ENCODE data around the gene CMKLR1.

CMKLR1 gene

DNA sequence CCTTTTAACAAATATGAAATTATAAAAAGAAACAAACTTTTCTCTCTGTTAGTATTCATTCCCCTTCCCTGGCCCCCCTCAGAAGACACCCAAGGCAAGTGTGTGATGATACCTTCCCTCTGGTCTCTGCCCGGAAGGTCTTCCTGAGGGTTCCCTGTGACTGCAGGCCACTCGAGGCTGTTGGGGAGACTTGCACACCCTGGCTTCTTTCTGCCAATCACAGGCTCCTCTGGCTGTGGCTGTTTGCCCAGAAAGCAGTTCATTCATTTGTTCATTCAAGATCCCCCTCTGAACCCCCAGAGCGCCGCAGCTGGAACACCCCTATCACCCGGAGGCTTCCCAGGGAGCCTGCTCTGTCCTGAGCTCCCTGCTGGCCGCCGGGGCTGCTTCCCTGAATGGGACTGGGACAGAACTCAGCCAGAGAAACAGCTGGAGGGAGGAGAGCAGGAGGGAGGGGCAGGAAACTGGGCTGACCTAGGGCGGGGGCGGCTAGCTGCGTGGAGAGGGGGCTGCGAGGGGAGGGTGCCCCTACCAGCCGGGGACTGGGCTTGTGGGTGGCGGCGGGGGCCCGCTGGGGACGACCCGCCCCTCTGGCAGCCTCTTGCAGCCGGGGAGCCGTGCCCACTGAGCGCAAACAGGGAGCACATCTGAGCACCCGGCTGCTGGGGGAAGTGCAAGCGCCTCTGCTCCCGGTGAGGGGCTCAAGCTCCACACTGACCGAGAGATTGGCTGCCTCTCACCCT is at the start of gene CMKLR1:
Gene CMKLR1 (minus strand): TSS at position 397 of the 743 bp plus-strand sequence. CDS start 45,720 bp downstream, outside the sequence.
- no peak for TF ChIP-seq CTCF (IDR thresholded peaks at IDR 0.05)

GRCh38 chr12:108387771-108388170 is 48.7 kb upstream of the CMKLR1 start:
- no peak for TF ChIP-seq CTCF (IDR thresholded peaks at IDR 0.05)

DNA sequence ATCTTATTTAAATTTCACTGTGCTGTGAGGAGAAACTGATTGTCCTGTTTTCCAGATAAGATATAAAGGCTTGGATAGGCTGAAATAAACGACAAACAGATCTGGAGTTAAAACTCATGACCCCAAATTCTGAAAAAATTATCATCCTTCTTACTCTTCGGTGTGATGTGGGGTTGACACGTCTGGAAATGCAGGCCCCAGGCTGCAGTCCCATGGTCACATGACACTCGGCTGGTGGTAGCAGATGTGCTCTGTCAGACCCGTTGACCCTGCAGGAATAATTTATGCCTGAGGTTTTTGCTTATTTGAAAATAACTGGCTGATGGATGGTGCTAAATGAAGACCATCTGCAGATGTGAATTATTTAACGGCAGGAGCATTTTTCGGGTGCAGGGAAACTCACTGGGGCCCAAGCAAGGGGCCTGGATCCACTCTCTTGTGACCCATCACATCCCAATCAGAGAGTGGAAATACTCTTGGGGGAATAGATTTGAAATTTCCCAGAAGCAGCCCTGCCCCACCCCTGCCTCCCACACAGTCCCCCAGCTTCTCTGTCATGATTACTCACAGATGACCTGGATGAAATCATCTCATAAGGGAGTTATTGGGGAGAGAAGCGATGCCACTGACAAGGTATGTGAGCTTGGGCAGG is 47.7 kb upstream of the CMKLR1 start:
- TF ChIP-seq CTCF (IDR thresholded peaks at IDR 0.05): no peak

DNA sequence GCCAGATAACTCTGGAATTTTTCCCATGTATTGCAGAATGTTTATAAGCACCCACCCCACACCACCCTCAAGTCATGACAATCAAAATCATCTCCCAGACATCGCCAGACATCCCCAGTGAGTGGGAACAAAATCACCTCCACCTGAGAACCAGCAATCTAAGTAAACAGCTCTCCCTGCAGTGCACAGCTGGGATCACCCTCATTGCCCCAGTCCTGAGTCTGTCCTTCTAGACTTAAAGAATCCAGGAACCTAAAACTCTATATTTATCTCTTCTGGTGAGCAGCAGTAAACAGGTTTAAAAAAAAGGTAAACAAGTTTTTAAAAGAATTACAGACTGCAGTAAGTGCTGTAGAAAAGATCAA is 43.3 kb upstream of the CMKLR1 start:
- TF ChIP-seq CTCF (IDR thresholded peaks at IDR 0.05): no peak

- no peak for TF ChIP-seq CTCF (IDR thresholded peaks at IDR 0.05)
Measured at GRCh38 chr12:108381787-108382436, 42.8 kb upstream of the CMKLR1 start.

DNA sequence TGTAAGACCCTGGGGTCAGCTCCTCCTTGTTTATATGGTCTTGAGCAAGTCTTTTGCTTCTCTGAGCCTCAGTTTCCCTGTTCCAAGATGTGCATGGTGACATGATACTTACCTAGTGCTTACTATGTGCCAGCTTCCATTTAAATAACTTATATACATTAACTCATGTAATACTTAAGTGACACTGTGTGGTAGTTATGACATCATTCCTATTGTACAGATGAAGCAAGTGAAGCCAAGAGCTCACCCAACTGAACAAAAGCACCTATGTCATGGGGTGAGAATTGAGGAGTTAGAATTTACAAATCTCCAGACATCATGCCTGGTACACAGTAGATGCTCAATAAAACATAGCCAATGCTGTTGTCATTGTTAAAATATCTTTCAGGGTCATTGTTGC is 41.3 kb upstream of the CMKLR1 start:
- TF ChIP-seq CTCF (IDR thresholded peaks at IDR 0.05): no peak

DNA sequence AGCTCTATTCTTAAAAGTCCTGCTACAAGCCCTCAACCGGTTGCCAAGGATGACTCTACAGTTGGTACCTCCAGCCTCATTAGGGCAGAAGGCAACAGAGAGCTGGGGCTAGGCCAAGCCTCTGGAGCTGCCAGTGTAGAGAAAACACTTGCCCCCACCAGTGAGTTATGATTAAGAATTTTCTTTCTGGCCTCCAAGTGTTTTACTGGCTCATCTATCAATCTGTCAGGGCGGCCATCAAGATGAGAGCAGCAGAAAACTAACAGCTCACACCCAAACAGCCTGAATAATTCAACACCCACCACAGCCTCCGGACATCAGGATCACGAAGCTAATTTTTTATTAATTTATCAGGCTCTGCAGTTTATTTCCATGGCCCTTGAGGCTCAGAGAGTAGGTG is 40.7 kb upstream of the CMKLR1 start:
- no peak for TF ChIP-seq CTCF (IDR thresholded peaks at IDR 0.05)

Data from LNCAP (cell line).